Astrocyte (in vitro differentiated cells and primary cell): ENCODE data around the gene FMN1. TPM values are rescaled to one million over a fixed set of nuclear protein-coding genes. Genes with fewer than 3 reads are reported as not detected.

Experiments
- DNase-seq: peaks from one replicate; pipeline ENCODE4 v3.0.0-alpha.2; 2010; ENCODE audit warnings: low read depth
- FAIRE-seq: peaks from 2 replicates; lab custom pipeline; 2011; peaks lifted over from hg19 to GRCh38; lab: Jason Lieb, UNC
- H2AFZ ChIP-seq: 2 replicates; pipeline ENCODE4 v1.6.0; 2012; ENCODE audit warnings: low read depth, low read length, inconsistent platforms
- H3K27ac ChIP-seq: 2 replicates; pipeline ENCODE4 v1.5.1; 2011; ENCODE audit warnings: low read depth, low read length, inconsistent platforms
- H3K27me3 ChIP-seq: 2 replicates; pipeline ENCODE4 v1.6.0; 2011; ENCODE audit warnings: low read length, inconsistent platforms; ENCODE audit not compliant: insufficient read depth
- H3K36me3 ChIP-seq: 2 replicates; pipeline ENCODE4 v1.5.1; 2011; ENCODE audit warnings: low read length, inconsistent platforms; ENCODE audit not compliant: insufficient read depth
- H3K4me1 ChIP-seq: 2 replicates; pipeline ENCODE4 v1.5.1; 2011; ENCODE audit warnings: low read length, inconsistent platforms; ENCODE audit not compliant: insufficient read depth
- H3K4me2 ChIP-seq: 2 replicates; pipeline ENCODE4 v1.6.0; 2012; ENCODE audit warnings: low read length, inconsistent platforms
- H3K4me3 ChIP-seq: 2 replicates; pipeline ENCODE4 v1.5.1; 2011; ENCODE audit warnings: low read depth, mild to moderate bottlenecking, low read length, inconsistent platforms; ENCODE audit not compliant: insufficient read depth
- H3K79me2 ChIP-seq: 2 replicates; pipeline ENCODE4 v1.6.0; 2012; ENCODE audit warnings: mild to moderate bottlenecking, low read length, inconsistent platforms; ENCODE audit not compliant: insufficient read depth
- H3K9ac ChIP-seq: 2 replicates; pipeline ENCODE4 v1.6.0; 2012; ENCODE audit warnings: mild to moderate bottlenecking, low read length, inconsistent platforms
- H3K9me3 ChIP-seq: 2 replicates; pipeline ENCODE4 v1.5.1; 2012; ENCODE audit warnings: low read depth, mild to moderate bottlenecking, low read length, inconsistent platforms; ENCODE audit not compliant: insufficient read depth
- H4K20me1 ChIP-seq: 2 replicates; pipeline ENCODE4 v1.6.0; 2012; ENCODE audit warnings: low read length, inconsistent platforms; ENCODE audit not compliant: insufficient read depth
- H3K27ac Mint-ChIP-seq: one replicate; pipeline ENCODE4 v1.8.0; 2021; ENCODE audit warnings: mild to moderate bottlenecking, mixed read lengths; ENCODE audit not compliant: unreplicated experiment
- H3K27me3 Mint-ChIP-seq: one replicate; pipeline ENCODE4 v1.8.0; 2021; ENCODE audit warnings: low read depth, mixed read lengths; ENCODE audit not compliant: unreplicated experiment
- H3K36me3 Mint-ChIP-seq: one replicate; pipeline ENCODE4 v1.8.0; 2021; ENCODE audit warnings: low read depth, mixed read lengths; ENCODE audit not compliant: unreplicated experiment
- H3K4me1 Mint-ChIP-seq: one replicate; pipeline ENCODE4 v1.8.0; 2021; ENCODE audit warnings: low read depth, mixed read lengths; ENCODE audit not compliant: unreplicated experiment
- H3K4me3 Mint-ChIP-seq: one replicate; pipeline ENCODE4 v1.8.0; 2021; ENCODE audit warnings: mild to moderate bottlenecking, moderate library complexity, mixed read lengths; ENCODE audit not compliant: unreplicated experiment
- H3K9me3 Mint-ChIP-seq: one replicate; pipeline ENCODE4 v1.8.0; 2021; ENCODE audit warnings: mild to moderate bottlenecking, mixed read lengths; ENCODE audit not compliant: unreplicated experiment
- CTCF ChIP-seq: IDR thresholded peaks from 2 replicates; pipeline ENCODE4 v1.5.1; 2011; ENCODE audit warnings: low read depth, mild to moderate bottlenecking, inconsistent platforms, low read length, moderate library complexity; ENCODE audit not compliant: insufficient read depth
- EZH2 ChIP-seq: IDR thresholded peaks from 2 replicates; pipeline ENCODE4 v1.6.1; 2012; ENCODE audit warnings: mild to moderate bottlenecking, low read length, inconsistent platforms; ENCODE audit not compliant: insufficient read depth
- total RNA-seq: library from RNA; stranded (reverse); gene quantifications from 2 replicates; pipeline ENCODE4 v1.2.1, GENCODE V29; 2021

Gene FMN1
- total RNA-seq, 1 donor from 2014 or later, result 5.3 TPM

GRCh38 chr15:32885713-32886112, 308.8 kb downstream of the FMN1 start:
- no peak overlapping the region for H3K27ac Mint-ChIP-seq
- no peak for TF ChIP-seq CTCF
- TF ChIP-seq EZH2, result no peak
- H3K9me3 Mint-ChIP-seq, result peaks cover 2% of the 10 kb centered on the region
- Histone ChIP-seq H3K4me2 (no peak overlapping the region), H3K27me3 (no peaks in the 10 kb centered on the region), H3K9ac (no peak overlapping the region), H2AFZ (no peak overlapping the region), H3K36me3 (no peaks in the 10 kb centered on the region), H4K20me1 (no peaks in the 10 kb centered on the region), H3K9me3 (no peaks in the 10 kb centered on the region), H3K4me1 (no peaks in the 10 kb centered on the region), H3K4me3 (no peak overlapping the region), H3K27ac (no peak overlapping the region), H3K79me2 (no peaks in the 10 kb centered on the region)
- FAIRE-seq, result no peak
- no peak for DNase-seq
- H3K36me3 Mint-ChIP-seq, result peaks cover 7% of the 10 kb centered on the region
- H3K4me1 Mint-ChIP-seq, result no peaks in the 10 kb centered on the region
- no peaks in the 10 kb centered on the region for H3K27me3 Mint-ChIP-seq
- H3K4me3 Mint-ChIP-seq, result no peak overlapping the region

GRCh38 chr15:32884146-32884545, 310.4 kb downstream of the FMN1 start:
- no peaks in the 10 kb centered on the region for H3K79me2 ChIP-seq
- H2AFZ ChIP-seq, result no peak overlapping the region
- DNase-seq (no peak), FAIRE-seq (no peak)
- Mint-ChIP-seq H3K4me1 (peaks cover 5% of the 10 kb centered on the region), H3K9me3 (peaks cover 2% of the 10 kb centered on the region), H3K36me3 (peaks cover 4% of the 10 kb centered on the region), H3K27me3 (no peaks in the 10 kb centered on the region), H3K27ac (no peak overlapping the region), H3K4me3 (no peak overlapping the region)
- no peak for TF ChIP-seq CTCF
- no peak for TF ChIP-seq EZH2
- H3K9me3 ChIP-seq, result no peaks in the 10 kb centered on the region
- H3K27ac ChIP-seq, result no peak overlapping the region
- no peaks in the 10 kb centered on the region for H3K27me3 ChIP-seq
- no peaks in the 10 kb centered on the region for H3K36me3 ChIP-seq
- H3K9ac ChIP-seq, result no peak overlapping the region
- no peak overlapping the region for H3K4me2 ChIP-seq
- no peaks in the 10 kb centered on the region for H3K4me1 ChIP-seq
- H3K4me3 ChIP-seq, result no peak overlapping the region
- H4K20me1 ChIP-seq, result no peaks in the 10 kb centered on the region

- no peak for FAIRE-seq
- H3K4me3 ChIP-seq, result no peak overlapping the region
- H3K9ac ChIP-seq, result no peak overlapping the region
- TF ChIP-seq EZH2, result no peak
- no peak for TF ChIP-seq CTCF
- no peaks in the 10 kb centered on the region for H3K9me3 ChIP-seq
- peaks cover 2% of the 10 kb centered on the region for H3K9me3 Mint-ChIP-seq
- H3K27me3 Mint-ChIP-seq, result no peaks in the 10 kb centered on the region
- no peaks in the 10 kb centered on the region for H3K27me3 ChIP-seq
- H3K27ac Mint-ChIP-seq, result no peak overlapping the region
- no peaks in the 10 kb centered on the region for H3K79me2 ChIP-seq
- no peak overlapping the region for H3K4me2 ChIP-seq
- DNase-seq, result no peak
- H3K4me1 Mint-ChIP-seq, result peaks cover 9% of the 10 kb centered on the region
- H3K4me1 ChIP-seq, result peaks cover 4% of the 10 kb centered on the region
- no peaks in the 10 kb centered on the region for H4K20me1 ChIP-seq
- no peak overlapping the region for H2AFZ ChIP-seq
- no peaks in the 10 kb centered on the region for H3K36me3 ChIP-seq
- no peak overlapping the region for H3K4me3 Mint-ChIP-seq
- peaks cover 4% of the 10 kb centered on the region for H3K36me3 Mint-ChIP-seq
- no peak overlapping the region for H3K27ac ChIP-seq
These were observed 311.6 kb downstream of the FMN1 start for GRCh38 chr15:32882955-32883354.
